NCI-H2029 treated with DMSO at 0.1 percent for 48 hours (cell line): ENCODE measurements around the gene ABCB10.
"Not testable (repeated sequence)": the region's sequence is repeated elsewhere in the genome, so short reads cannot be mapped to it uniquely, and the experiment has no call there.

Experiments used
- DNase-seq: peaks from one replicate; lab custom pipeline; 2025; lab: John Stamatoyannopoulos, UW

ABCB10 gene

GRCh38 chr1:229572286-229572685, 13.8 kb upstream of the ABCB10 start:
- peak; percentile 35 for DNase-seq

GRCh38 chr1:229570891-229571516, 12.5 kb upstream of the ABCB10 start:
- peak; percentile 57 for DNase-seq

GRCh38 chr1:229570305-229570704, 11.8 kb upstream of the ABCB10 start:
- DNase-seq, result no peak

- DNase-seq, result no peak
Observed at GRCh38 chr1:229567109-229567868, 8.8 kb upstream of the ABCB10 start.

- DNase-seq, result peak; percentile 16
Observed at GRCh38 chr1:229563701-229564100, 5.2 kb upstream of the ABCB10 start.

GRCh38 chr1:229563241-229563640, 4.7 kb upstream of the ABCB10 start:
- DNase-seq, result peak; percentile 55

GRCh38 chr1:229562686-229563085, 4.2 kb upstream of the ABCB10 start:
- DNase-seq, result no peak

- DNase-seq, result no peak
Observed at GRCh38 chr1:229561141-229561540, 2.6 kb upstream of the ABCB10 start.

- not testable (repeated sequence) for DNase-seq
Observed at GRCh38 chr1:229560124-229560523, 1.6 kb upstream of the ABCB10 start.

- DNase-seq, result not testable (repeated sequence)
Observed at GRCh38 chr1:229559336-229559801, 862 bp upstream of the ABCB10 start.

- no peak for DNase-seq
Observed at GRCh38 chr1:229557913-229558414, 543 bp downstream of the ABCB10 start.

GRCh38 chr1:229557200-229557850, 1.2 kb downstream of the ABCB10 start:
- no peak for DNase-seq

GRCh38 chr1:229554886-229555621, 3.5 kb downstream of the ABCB10 start:
- DNase-seq, result no peak

- DNase-seq, result no peak
Observed at GRCh38 chr1:229553621-229554130, 4.8 kb downstream of the ABCB10 start.

GRCh38 chr1:229552732-229553131, 5.8 kb downstream of the ABCB10 start:
- no peak for DNase-seq

GRCh38 chr1:229550812-229551567, 7.5 kb downstream of the ABCB10 start:
- no peak for DNase-seq

GRCh38 chr1:229547542-229547941, 11.0 kb downstream of the ABCB10 start:
- DNase-seq, result no peak

GRCh38 chr1:229544587-229544986, 13.9 kb downstream of the ABCB10 start:
- no peak for DNase-seq

GRCh38 chr1:229539863-229540506, 18.5 kb downstream of the ABCB10 start:
- DNase-seq, result no peak

GRCh38 chr1:229538945-229539344, 19.6 kb downstream of the ABCB10 start:
- DNase-seq, result no peak

GRCh38 chr1:229537894-229538293, 20.6 kb downstream of the ABCB10 start:
- DNase-seq, result no peak
